GM12892 (cell line): ENCODE data around the gene PDE3B. TPM values are rescaled to one million over a fixed set of nuclear protein-coding genes. Genes with fewer than 3 reads are reported as not detected.
"Not testable (repeated sequence)": the region's sequence is repeated elsewhere in the genome, so short reads cannot be mapped to it uniquely, and the experiment has no call there.

ENCODE experiments used
- DNase-seq: peaks from one replicate; pipeline ENCODE4 v3.0.0; 2011; ENCODE audit not compliant: insufficient read length
- FAIRE-seq: peaks from 2 replicates; lab custom pipeline; 2011; peaks lifted over from hg19 to GRCh38; lab: Jason Lieb, UNC
- POLR2A ChIP-seq: IDR thresholded peaks from 2 replicates; pipeline ENCODE4 v1.6.1; 2011; ENCODE audit warnings: low read depth, low read length, control low read depth
- POLR2AphosphoS5 ChIP-seq: IDR thresholded peaks from 2 replicates; pipeline ENCODE4 v1.6.1; 2011; ENCODE audit warnings: low read depth, low read length, control low read depth
- TAF1 ChIP-seq: IDR thresholded peaks from 2 replicates; pipeline ENCODE4 v1.6.1; 2011; ENCODE audit warnings: low read depth, mild to moderate bottlenecking, control low read depth, low read length, borderline replicate concordance
- polyA plus RNA-seq: library from polyadenylated mRNA; unstranded; fragments of >200 nt; gene quantifications from one replicate; pipeline ENCODE4 v1.2.1, GENCODE V29; 2012; ENCODE audit warnings: missing spikeins, inconsistent platforms; ENCODE audit not compliant: missing spikeins

PDE3B gene
- 1.4 TPM for polyA plus RNA-seq

DNA sequence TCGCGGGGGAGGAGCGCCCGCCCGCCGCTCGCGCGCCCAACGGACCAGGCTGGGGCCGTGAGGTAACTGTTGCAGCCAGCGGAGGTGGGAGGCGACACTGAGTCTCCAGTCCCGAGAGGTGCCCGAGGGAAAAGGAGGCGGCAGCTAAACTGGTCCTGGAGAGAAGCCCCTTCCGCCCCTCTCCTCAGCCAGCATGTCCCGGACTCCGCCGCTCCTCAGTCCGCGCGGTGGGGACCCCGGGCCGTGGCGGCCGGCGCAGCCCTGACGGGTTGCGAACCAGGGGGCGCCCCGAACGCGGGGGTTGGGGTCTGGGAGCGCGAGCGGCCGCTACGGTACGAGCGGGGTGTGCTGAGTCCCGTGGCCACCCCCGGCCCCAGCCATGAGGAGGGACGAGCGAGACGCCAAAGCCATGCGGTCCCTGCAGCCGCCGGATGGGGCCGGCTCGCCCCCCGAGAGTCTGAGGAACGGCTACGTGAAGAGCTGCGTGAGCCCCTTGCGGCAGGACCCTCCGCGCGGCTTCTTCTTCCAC lies at the start of gene PDE3B:
Gene PDE3B (plus strand): TSS at position 108 of the 529 bp plus-strand sequence. CDS start 272 bp downstream, at position 380.
- FAIRE-seq (peak; percentile 21), DNase-seq (peak; percentile 52)
- TF ChIP-seq TAF1 (0 out of 2 replicates have a peak, but pooled peaks have one; percentile 37), POLR2AphosphoS5 (peak; percentile 64), POLR2A (peak; percentile 86)

- not testable (repeated sequence) for FAIRE-seq
Measured at GRCh38 chr11:14595261-14595660, 48.3 kb upstream of the PDE3B start.

GRCh38 chr11:14607713-14608112 lies 35.9 kb upstream of the PDE3B start:
- no peak for TF ChIP-seq POLR2A
- peak; percentile 17 for FAIRE-seq
- DNase-seq: no peak

More at GRCh38 chr11:14595261-14595660, 48.3 kb upstream of the PDE3B start:
- DNase-seq: not testable (repeated sequence)

DNA sequence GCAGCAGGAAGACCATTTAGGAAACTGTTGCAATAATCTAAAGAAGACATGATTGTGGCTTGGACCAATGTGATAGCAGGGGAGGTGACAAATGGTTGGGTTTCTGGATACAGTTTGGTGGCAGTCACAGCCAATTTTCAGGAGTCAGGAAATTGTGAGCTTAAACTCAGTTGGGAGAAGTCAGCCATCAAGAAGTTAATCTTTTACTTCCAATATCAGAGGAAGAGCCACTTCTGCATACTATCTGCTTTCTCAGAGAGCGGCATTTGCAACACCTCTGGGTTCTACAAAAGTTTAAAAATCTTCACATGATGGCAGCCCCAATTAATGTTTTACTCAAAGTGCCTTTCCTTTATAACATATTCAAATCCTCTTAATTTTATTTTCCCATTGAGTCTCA lies 33.7 kb upstream of the PDE3B start:
- no peak for TF ChIP-seq TAF1
- TF ChIP-seq POLR2AphosphoS5: no peak
- TF ChIP-seq POLR2A: no peak
- DNase-seq: no peak
- no peak for FAIRE-seq

DNA sequence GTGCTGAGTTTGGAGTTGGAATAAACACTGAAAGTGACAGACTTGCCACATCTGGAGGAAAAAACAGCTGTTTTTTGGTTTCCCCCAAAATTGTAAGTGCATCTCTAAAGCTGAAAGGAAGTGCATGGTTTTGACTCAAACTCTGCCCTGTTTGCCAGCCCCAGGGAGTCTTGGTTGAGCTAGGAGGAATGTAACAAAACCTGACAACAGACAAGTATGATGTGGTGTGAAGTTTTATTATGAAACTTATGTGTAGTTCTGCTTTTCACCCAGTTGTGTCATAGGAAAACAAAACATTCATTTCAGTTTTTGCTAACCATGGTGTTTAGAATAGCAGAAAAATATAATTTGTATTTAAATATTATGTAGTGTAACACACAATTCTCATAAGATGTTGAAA lies 31.7 kb upstream of the PDE3B start:
- TF ChIP-seq POLR2AphosphoS5: no peak
- DNase-seq (no peak), FAIRE-seq (no peak)

- TF ChIP-seq POLR2AphosphoS5 (no peak), POLR2A (no peak), TAF1 (no peak)
Measured at GRCh38 chr11:14612694-14613093, 30.9 kb upstream of the PDE3B start.

DNA sequence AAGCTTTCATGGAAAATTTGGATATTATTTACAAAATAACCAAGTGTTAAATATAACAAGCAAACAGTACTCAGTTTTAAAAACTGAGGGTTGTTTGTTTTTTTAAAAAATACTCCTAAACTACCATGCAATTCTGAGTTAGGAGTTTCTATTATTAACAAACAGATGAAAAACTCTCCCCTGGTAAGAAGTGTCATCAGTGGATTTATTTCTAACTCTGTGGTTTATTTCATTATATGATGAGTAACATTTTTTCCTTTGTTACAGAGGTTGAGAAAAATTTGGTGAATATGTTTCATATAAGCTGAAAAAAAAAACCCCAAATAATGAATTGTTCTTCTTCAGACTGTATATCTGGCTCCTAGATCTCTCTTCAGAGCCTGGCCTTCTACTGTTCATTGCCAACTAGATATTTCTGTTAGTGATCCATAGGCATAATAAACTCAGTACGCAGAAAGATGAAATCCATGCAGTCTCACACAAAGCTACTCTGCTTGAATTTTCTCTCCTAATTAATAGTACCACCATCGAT lies 29.4 kb upstream of the PDE3B start:
- no peak for TF ChIP-seq POLR2A
- no peak for TF ChIP-seq POLR2AphosphoS5
- TF ChIP-seq TAF1: no peak
- FAIRE-seq (no peak), DNase-seq (no peak)

More at GRCh38 chr11:14612694-14613093, 30.9 kb upstream of the PDE3B start:
- no peak for DNase-seq
- no peak for FAIRE-seq

DNA sequence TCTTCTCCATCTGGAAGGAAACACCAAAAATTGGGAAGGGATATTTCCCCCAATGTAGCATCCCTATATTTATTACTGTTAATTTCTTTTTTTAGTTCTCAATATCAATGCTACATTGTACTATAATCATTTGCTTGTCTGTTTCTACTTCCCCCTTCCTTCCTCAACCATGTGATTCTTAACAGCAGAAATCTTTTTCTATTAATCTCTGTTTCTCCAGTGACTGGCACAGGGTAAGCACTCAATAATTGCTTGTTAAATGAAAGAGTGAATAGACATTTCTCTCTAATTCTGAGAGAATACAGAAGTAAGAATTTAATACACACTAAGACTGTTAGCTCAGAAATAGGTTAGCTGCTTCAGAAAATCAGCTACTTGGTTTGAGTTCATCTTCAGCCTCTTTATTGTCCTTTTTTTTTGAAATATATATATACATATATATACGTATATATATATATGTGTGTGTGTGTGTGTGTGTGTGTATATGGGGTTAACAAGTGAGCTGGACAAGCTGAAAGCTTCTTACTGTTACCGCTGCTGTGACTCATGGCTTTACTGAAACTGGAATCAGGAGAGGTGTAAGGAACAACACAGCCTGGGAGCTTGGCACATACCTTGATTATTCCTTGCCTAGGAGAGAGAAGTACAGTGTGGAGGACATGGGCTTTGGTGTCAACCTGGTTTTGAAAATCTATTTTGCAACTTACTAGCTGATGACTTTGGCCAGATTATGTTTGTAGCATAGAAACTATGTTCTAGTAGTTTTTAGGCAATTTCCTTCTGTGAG lies 26.2 kb upstream of the PDE3B start:
- DNase-seq (no peak), FAIRE-seq (no peak)
- no peak for TF ChIP-seq POLR2A
- TF ChIP-seq POLR2AphosphoS5: no peak
- no peak for TF ChIP-seq TAF1

DNA sequence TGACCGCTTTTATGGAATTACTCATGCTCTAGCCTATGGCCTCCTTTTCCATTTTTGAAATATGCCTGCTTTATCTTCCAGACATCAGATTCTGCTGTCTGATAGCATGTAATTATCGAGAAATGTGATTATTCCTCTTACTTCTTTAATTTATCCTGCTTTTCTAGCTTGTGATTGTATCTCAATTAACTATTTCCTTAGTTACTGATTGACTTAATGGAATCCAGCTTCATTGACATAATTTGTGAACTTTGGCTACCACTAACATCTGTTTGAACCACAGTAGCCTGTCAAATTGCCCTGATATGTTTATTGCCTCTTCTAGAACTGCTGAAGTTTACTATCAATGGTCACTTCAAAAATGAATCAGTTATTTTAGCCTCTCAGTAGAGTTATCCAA lies 25.5 kb upstream of the PDE3B start:
- no peak for DNase-seq
- TF ChIP-seq POLR2A: no peak
- no peak for FAIRE-seq

DNA sequence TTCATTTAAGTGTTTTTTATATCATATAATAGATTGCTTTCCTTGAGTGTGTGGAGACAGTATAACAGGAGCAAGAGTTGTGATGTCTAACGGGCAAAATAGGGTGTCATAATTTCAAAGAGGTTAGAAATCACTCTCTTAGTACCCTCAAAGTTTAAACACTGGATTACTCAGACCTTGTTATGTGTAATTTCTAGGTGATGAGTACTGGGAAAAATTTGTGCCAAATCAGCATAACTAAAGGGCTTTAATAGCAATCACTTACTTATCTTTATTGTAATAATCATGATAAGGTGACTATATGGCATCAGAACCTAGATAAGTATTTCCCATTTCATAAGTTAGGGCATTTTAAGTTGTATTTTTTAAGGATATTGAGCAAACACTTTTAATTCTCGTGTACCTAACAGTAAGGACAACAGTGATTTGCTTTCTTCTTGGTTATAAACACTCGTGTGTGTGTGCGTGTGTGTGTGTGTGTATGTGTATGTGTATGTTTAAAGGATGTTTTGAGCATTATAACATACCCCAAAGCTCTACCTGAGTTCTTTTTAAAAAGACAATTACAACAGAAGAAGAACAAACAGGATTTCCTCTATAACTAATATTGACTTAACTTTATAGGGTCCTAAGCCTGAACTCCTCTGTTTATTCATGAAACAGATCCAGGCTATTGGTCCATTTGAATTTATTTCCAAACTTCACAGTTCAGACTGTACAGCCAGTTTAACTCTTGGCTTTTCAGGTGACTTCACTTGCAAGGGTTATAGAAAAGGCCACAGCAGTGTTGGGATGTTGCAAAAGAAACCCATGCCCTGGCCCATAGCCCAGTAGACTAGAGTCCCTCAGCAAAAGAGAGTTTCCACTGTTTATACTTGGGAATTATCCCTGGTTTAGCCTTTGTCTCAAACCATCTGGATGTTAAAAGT lies 23.7 kb upstream of the PDE3B start:
- DNase-seq: no peak
- TF ChIP-seq POLR2A: no peak
- no peak for TF ChIP-seq POLR2AphosphoS5
- no peak for TF ChIP-seq TAF1
- no peak for FAIRE-seq

- TF ChIP-seq POLR2A (no peak), POLR2AphosphoS5 (no peak), TAF1 (no peak)
- FAIRE-seq (no peak), DNase-seq (no peak)
Measured at GRCh38 chr11:14622223-14622954, 21.2 kb upstream of the PDE3B start.
